Erythroblast (primary cell): ENCODE measurements around the gene GRIP1.
A peak's percentile ranks its signal among the peaks of the same experiment; 100 is the strongest.

Source experiments
- DNase-seq, 2 experiments: peaks; one replicate each; lab custom pipeline; 2025; lab: John Stamatoyannopoulos, UW
- GATA1 ChIP-seq: IDR thresholded peaks from 2 replicates; pipeline ENCODE4 v1.6.1; 2011; ENCODE audit warnings: low read depth, mild to moderate bottlenecking, control low read depth, low read length, moderate library complexity
- POLR2A ChIP-seq: IDR thresholded peaks from 2 replicates; pipeline ENCODE4 v1.6.1; 2011; ENCODE audit warnings: mild to moderate bottlenecking, low read length

GRIP1 gene

DNA sequence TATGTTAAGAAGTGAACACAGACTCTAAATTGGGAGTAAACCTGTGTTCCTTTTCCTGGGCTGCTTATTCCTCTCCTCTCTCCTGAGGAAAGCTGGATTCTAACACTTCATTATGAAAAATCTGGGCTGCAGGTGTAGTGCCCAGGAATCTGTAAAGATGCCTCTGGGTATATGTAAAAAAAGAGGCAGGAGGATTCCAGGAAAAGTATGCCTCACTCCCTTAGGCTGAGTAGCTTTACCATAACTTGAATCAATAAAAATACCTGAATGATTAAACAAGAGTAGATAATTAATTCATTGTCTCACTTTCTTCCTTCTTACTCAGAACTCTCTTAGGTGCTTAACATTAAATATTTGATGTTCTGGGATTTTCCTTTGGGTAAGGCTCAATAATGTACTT, 185.1 kb downstream of the GRIP1 start:
- DNase-seq = no peak
- no peak for TF ChIP-seq POLR2A

DNA sequence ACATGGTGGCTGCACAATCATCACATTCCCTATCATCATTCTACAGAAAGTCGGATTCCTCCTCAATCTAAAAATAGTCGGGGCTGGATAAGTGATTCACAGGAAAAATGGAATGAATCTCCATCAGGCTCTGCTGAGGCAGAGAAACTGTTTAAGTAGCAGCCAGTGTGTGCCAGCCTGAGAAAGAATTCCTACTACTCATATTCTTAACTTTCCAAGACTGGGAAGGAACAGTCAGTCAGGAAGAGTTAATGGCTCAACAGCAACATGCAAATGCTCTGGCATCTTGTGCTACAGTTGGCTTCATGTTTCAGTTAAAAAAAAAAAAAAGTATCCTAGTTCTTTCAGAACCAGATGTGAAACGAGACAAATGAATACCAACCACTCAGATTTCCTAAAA, 187.0 kb downstream of the GRIP1 start:
- no peak for TF ChIP-seq POLR2A
- TF ChIP-seq GATA1 = no peak
- DNase-seq = no peak

DNA sequence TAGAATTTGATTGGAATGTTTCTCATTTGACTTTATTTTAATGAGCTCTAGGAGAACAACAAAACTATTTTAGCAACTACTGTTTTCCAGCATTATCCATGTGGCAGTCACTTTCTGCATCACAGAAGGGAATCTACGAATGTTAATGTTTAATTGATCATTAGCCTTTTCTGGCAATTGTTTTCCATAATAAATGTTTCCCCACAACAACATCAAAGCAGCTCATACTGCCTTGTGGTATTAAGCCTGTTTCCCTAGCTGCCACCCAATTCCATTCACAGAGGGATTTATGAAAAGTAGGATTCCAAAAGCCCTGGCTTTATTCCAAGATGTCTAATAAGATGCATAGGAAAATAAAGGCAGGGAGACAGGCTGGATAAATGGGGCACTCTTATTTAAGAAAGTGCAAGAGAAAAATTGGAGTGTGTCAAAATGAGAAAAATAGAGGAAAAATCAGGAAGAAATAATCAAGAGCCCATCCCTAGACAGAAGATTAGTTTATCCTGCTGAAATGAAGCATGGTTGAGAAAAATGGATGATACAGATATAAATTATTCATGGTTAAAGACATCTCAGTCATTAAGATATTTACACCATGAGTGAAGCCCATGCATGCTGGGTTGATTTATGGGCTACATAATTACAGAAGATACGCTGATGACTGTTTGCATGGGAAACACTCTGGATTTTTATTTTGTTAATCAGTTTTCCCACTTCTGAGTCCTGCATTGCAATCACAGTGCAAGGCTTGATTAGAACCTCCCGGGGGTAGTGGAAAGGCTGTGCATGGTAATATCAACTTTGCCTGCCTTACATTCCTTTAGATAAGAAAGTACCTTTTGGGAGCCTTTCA, 196.3 kb downstream of the GRIP1 start:
- TF ChIP-seq GATA1 = no peak
- no peak for TF ChIP-seq POLR2A
- no peak for DNase-seq

GRCh38 chr12:66467932-66468331, 210.9 kb downstream of the GRIP1 start:
- DNase-seq = peak in 1 of 2 experiments; percentile 2

DNA sequence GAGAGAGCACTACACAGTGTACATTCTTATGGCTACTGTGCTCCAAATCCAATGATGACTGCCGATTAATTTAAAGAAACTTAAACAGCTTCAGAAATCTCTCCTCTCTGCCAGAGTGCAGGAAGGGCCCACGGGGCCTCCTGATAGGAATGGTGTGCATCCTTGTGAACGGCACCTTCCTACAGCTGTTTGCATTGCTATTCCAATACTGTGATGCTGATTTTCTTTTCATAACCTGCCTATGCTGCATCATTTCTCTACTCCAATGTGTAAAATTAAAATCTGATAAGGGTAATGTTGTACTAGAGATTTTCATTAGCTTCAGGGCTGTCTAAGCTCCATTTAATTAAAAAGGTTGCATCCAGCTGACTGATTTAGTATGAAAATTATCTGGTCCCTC, 217.5 kb downstream of the GRIP1 start:
- TF ChIP-seq POLR2A (no peak), GATA1 (no peak)
- DNase-seq = no peak

More at GRCh38 chr12:66467932-66468331, 210.9 kb downstream of the GRIP1 start:
- no peak for TF ChIP-seq POLR2A
- TF ChIP-seq GATA1 = no peak

DNA sequence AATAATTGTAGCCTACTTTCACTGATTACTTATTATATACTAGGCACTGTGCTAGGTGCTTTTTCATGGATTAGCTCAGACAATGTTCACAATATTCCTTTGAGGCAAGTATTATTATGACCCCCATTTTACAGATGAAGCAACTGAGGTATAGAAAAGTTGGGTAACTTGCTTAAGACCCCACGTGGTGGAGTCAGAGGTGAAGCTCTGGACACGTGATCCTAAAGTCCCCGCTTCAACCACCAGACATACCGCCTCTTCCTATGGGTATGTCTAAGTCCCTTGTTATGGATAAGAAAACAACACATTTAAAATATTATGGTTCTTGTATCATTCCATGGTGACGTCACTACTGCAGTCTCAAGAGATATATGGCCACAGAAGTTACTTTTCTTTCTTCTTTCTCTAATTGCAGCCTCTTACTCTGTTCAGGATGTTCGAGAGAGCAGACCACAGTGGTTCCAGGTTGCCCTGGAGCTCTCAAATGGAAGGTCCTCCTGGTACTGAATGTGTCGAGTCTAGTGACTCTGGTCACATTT, 218.9 kb downstream of the GRIP1 start:
- TF ChIP-seq GATA1 (no peak), POLR2A (no peak)

GRCh38 chr12:66456612-66457011, 222.3 kb downstream of the GRIP1 start:
- no peak for DNase-seq
- TF ChIP-seq GATA1 (no peak), POLR2A (no peak)

More for the DNA sequence above, 218.9 kb downstream of the GRIP1 start:
- no peak for DNase-seq

DNA sequence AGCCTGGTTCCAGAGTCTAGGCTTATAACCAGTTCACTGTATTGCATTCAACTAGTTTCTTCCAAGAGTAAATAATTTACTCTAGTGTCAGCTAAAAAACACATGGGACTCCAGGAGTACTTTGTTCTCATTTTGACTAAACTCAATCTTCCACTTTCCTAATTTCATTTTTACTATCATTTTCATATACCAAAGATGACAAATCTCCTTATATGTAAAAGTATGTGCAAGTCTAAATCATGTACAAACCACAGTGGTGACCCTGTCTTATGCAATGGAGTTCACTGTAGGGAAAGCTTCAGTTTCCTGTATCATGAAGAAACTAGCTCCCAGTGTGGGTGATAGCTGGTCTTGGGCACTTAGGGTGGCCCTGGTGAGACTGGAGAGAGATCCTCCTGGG, 225.0 kb downstream of the GRIP1 start:
- DNase-seq = no peak
- no peak for TF ChIP-seq GATA1
- no peak for TF ChIP-seq POLR2A

DNA sequence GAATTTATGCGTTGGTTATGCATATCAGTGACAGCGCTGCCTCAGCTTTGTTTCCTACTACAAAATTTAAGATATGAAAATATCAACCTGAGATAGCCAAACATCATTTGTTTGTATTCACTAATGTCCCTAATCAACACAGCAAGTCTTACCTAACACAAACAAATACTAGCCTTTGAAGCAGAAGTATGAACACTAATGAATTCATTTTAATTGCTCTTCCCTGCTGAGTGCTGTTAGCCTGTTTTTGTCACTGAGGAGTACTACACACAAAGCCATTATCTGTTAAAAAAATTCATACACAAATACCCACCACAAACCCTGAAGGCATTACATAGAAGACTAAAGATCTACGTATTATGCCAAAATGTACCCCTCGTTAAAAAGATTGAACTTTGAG, 225.8 kb downstream of the GRIP1 start:
- no peak for DNase-seq
- TF ChIP-seq POLR2A = no peak

GRCh38 chr12:66449531-66449930, 229.3 kb downstream of the GRIP1 start:
- no peak for DNase-seq
- no peak for TF ChIP-seq POLR2A
- TF ChIP-seq GATA1 = no peak

- no peak for DNase-seq
- TF ChIP-seq GATA1 = no peak
- TF ChIP-seq POLR2A = no peak
Measured at GRCh38 chr12:66447643-66448042, 231.2 kb downstream of the GRIP1 start.

- DNase-seq = no peak
- TF ChIP-seq POLR2A (no peak), GATA1 (no peak)
Measured at GRCh38 chr12:66446276-66446675, 232.6 kb downstream of the GRIP1 start.

DNA sequence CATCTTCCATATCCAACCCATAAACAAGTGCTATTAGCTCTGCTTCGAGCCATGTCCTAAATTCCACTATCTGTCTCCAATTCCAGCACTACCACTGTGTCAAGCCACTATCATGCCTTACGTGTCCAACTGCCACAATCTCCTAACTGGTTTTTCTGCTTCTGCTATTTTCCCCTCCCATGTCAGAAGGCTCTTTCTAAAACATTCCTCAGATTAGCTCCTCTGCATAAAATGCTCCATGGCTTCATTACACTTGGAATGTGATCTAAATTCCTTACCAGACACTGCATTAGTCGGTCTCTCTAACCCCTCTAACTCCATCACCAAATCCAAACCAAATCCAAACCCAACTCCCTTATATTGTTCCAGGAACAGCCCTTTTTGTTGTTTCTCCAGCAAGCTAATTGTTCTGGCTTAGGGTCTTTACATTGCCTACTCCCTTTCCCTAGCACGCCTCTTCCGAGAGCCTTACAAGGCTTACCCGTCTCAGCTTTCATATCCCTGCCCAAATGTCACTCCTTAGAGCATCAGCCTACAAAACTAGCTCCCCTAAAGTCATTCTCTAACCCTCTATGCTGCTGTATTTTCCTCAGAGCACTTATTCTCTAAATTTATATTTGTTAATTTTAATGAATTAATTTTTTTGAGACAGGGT, 236.8 kb downstream of the GRIP1 start:
- TF ChIP-seq GATA1 = no peak
- TF ChIP-seq POLR2A = no peak

DNA sequence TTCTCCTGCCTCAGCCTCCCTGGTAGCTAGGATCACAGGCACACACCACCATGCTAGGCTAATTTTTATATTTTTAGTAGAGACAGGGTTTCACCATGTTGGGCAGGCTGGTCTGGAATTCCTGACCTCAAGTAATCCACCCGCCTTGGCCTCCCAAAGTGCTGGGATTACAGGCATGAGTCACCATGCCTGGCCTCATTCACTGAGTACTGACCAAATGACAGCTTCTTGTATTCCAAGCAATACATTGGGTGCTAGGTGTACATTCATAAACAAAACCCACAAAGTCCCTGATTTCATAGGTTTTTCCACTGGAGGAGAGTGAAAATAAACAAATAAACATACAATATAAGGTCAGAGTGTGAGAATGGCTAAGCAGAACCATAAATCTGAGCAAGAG, 240.3 kb downstream of the GRIP1 start:
- TF ChIP-seq POLR2A = no peak
- TF ChIP-seq GATA1 = no peak
- DNase-seq = no peak

More for the DNA sequence above, 236.8 kb downstream of the GRIP1 start:
- DNase-seq = no peak
